ENCODE data around the gene ZBTB11.
"Not testable (repeated sequence)": the region's sequence is repeated elsewhere in the genome, so short reads cannot be mapped to it uniquely, and the experiment has no call there.

The ZBTB11 gene

DNA sequence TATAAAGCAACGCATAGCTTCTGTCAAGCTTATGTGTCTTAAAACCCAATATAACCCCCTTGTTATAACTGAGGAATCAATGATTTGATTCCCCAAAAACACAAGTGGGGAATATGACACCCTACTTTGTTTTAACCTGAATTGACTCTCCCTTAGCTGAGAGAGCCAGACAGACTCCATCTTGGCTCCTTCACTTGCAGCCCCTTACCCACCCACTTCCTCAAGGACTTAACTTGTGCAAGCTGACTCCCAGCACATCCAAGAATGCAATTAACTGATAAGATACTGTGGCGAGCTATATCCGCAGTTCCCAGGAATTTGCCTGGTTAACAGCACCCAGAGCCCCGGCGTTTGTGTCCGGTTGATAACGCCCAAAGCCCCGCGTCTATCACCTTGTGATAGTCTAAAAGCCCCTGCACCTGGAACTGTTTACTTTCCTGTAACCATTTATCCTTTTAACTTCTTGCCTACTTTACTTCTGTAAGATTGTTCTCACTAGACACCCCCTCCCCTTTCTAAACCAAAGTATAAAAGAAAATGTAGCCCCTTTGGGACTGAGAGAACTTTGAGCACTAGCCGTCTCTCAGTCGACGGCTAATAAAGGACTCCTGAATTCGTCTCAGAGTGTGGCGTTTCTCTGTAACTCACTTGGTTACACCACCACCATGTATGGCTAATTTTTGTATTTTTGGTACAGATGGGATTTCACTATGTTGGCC lies 35.4 kb downstream of the ZBTB11 start:
- DNase-seq, result not testable (repeated sequence)

DNA sequence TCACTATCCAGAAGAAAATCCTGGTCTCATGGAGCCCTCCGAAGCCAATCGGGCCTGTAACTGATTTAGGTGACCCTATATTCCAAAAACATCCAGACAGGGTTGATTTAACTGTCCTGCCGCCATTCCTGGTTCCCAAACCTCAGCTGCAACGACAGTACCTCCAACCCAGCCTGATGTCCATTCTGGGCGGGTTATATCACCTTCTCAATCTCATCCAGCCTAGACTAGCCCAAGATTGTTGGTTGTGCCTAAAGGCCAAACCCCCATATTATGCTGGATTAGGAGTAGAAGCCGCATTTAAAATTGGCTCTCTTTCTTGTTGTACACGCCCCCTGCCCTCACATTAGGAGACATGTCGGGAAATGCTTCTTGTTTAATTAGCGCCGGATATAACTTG lies 36.7 kb downstream of the ZBTB11 start:
- no peak for DNase-seq

- no peak for DNase-seq
Observed at GRCh38 chr3:101639280-101639963, 37.5 kb downstream of the ZBTB11 start.

DNA sequence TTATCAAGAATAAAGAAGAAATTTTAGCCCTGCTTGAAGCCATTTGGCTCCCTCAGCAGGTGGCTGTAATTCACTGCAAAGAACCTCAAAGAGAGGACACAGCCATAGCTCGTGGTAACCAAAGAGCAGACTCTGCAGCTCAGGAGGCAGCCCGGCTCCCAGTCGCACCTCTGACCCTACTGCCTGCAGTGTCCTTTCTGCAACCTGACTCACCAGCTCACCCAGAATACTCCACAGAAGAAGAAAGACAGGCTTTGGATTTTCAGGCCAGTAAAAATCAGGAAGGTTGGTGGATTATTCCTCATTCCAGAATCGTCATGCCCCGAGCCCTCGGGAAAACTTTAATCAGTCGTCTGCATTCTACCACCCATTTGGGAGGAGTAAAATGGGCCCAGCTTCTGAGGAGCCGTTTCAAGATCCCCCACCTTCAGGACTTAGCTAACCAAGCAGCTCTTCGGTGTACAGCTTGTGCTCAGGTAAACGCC lies 38.6 kb downstream of the ZBTB11 start:
- DNase-seq, result no peak

DNA sequence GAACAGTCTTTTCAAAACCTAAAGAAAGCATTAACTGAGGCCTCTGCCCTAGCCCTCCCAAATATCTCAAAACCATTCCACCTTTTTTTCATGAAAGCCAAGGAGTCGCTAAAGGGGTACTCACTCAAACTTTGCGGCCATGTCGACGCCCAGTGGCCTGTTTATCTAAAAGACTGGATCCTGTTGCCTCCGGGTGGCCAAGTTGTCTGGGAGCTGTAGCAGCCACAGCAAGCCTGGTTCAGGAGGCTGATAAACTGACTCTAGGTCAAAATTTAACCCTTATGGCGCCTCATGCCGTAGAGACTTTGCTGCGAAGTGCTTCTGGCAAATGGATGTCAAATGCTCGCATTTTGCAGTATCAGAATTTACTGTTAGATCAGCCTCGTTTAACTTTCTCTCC lies 39.5 kb downstream of the ZBTB11 start:
- DNase-seq, result no peak

DNA sequence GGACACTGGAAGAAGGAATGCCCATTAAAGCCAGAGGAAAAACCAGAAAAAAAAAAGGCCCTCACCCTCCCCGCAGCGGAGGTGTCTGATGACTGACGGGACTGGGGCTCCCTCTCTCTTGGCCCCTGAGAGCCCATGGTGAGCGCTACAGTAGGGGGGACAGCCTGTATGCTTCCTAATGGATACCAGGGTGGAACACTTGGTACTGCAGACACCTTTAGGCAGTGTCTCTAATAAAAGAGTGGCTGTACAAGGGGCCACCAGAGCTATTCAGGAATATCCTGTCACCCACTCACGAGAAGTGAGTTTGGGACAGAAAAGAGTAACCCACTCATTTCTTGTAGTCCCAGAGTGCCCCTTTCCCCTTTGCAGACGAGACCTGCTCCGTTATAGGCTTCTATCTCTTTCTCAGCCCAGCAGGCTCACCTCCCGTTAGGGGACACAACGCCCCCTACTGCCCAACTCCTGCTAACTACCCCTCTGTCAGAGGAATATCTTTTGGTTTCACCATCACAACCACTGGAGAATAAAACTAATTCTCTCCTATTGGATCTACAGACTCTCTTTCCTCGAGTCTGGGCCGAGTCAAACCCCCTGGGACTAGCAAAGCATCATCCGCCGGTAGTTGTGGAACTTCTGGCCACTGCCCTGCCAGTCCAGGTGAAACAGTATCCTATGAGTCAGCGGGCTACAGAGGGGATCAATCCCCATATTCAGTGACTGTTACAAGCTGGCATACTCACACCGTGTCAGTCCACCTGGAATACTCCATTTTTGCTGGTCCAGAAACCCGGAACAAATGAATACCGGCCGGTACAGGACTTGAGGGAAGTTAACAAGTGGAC lies 40.8 kb downstream of the ZBTB11 start:
- peak; percentile 54 for DNase-seq

- DNase-seq, result no peak
Observed at GRCh38 chr3:101635345-101635744, 41.6 kb downstream of the ZBTB11 start.

DNA sequence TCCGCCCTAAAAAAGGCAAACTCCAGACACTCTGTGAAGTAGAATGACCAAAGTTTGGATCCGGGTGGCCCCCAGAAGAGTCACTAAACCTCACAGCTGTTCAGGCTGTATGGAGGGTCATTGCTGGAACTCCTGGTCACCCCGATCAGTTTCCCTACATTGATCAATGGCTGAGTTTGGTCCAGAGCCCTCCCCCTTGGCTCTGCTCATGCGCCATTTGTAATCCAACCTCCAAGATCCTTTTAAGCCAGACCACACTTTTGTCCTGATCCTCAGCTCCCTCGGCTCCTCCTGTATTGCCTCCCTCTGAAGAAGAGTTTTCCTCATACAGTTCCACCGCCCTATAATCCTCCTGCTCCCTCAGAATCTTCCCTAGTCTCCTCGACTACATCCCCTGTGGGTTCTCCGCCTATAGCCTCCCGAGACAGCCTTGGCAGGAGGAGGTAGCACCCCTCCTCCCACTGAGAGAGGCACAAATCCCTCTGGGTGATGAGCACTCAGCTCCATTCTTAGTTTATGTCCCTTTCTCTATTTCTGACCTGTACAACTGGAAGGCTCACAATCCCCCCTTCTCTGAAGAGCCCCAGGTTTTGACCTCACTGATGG lies 42.2 kb downstream of the ZBTB11 start:
- no peak for DNase-seq

GRCh38 chr3:101633186-101633585 lies 43.7 kb downstream of the ZBTB11 start:
- no peak for DNase-seq

DNA sequence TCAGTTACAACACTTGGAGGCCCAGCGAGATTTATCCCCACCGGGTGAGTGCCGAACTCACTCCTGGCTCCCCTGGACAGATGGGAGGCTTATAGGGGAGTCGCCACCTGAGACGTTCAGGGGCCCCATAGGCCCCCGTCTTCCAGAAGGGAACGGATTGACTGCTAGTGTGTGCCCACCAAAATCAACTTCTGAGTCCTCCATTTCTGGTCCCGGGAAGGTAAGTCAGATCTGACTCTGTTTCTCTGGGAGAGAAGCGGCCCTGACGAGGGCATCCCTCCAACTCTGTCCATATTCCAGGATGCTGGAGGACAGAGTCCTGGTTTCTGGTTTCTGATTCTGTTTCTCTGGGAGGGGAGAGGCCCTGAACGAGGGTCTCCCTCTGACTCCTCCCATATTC lies 44.3 kb downstream of the ZBTB11 start:
- DNase-seq, result no peak

- not testable (repeated sequence) for DNase-seq
Observed at GRCh38 chr3:101631959-101632358, 45.0 kb downstream of the ZBTB11 start.

DNA sequence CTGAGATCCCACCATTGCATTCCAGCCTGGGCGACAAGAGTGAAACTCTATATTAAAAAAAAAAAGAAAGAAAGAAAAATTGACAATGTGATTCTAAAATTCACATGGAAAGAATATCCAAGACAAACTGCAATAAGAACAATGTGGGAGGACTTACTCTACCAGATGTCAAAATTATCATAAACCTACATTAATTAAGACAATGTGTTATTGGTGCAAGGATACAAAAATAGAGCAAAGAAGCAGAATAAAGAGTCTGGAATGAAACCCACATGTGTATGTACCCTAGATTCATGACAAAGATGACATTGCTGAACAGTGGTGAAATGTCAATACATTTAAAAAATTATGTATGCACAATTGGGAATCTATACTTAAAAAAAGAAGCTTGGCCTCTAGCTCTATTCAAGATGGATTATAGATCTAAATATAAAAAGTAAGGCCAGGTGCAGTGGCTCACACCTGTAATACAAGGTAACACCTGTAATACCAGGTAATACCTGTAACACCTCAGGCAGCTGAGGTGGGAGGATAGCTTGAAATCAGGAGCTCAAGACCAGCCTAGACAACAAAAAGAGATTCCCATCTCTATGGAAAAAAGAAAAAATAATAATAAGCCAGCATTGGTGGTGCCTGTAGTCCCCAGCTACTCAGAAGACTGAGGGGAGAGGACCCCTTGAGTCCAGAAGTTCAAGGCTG lies 45.7 kb downstream of the ZBTB11 start:
- no peak for DNase-seq

DNA sequence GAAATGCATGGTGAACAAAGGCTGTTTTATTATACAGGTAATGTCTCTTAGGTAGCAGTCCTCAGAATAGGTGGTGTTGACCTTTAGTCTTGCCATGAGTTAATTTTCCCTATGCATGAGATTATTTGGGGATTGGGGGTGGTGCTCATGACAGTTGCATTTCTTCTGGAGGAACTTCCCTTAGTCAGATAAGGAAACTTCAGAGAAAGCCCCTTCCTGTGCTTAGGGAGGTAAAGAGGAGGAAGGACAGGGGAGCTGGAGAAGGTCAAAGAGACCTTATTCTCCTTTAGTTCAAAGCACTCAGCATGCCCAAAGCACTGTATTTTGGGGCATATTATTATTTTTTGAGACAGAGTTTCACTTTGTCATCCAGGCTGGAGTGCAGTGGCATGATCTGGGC lies 47.7 kb downstream of the ZBTB11 start:
- DNase-seq, result no peak

DNA sequence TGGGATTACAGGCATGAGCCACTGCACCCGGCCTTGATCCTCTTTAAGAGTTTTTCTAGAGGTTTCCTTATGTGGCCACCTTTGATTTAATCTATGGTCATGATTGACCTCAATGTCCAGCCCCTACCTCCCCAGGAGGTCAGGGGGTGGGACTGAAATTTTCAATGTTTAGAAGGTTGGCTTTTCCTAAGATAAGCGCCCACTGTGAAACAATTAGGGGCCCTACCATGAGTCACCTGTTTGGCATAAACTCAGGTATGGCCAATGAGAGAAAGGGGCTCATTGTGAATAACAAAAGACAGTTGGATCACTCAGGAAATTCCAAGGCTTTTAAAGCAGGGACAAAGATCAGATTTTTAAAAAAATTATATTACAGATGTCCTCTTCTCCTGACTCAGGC lies 51.1 kb downstream of the ZBTB11 start:
- DNase-seq, result no peak

DNA sequence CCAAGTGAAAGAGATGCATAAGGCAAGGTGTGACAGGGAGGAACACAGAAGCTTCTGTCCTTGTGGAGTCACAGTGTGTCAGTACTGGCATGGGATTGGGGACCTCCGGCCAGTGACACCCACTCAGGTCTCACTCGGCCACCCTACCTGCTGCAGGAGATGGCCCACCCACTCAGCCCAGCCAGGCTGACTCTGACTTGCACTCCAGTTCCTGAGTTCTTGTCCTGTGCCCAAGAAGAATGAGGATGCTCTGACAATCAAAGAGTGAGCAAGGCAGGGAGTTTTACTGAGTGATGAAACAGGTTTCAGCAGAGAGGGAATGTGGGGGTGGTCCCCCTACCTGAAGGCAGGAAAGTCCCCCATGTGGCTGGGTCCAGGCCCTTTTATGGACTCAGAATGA lies 52.1 kb downstream of the ZBTB11 start:
- DNase-seq, result no peak

- no peak for DNase-seq
Observed at GRCh38 chr3:101623656-101624055, 53.3 kb downstream of the ZBTB11 start.

DNA sequence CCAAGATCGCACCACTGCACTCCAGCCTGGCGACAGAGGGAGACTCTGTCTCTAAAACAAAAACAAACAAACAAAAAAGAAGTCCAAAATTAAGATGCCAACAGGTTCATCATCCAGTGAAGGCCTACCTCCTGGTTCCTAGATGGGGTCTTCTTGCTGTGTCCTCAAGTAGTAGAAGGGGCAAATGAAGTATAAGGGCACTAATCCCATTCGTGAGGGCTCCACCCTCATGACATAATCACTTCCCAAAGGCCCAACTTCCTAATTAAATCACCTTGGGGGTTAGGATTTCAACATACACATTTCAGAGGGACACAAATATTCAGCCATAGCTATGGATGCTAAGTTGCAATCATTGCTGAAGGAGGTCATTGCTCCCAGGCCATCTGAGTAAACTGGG lies 57.2 kb downstream of the ZBTB11 start:
- DNase-seq, result no peak

GRCh38 chr3:101618726-101619125 lies 58.2 kb downstream of the ZBTB11 start:
- no peak for DNase-seq

GRCh38 chr3:101617478-101617877 lies 59.5 kb downstream of the ZBTB11 start:
- no peak for DNase-seq

DNA sequence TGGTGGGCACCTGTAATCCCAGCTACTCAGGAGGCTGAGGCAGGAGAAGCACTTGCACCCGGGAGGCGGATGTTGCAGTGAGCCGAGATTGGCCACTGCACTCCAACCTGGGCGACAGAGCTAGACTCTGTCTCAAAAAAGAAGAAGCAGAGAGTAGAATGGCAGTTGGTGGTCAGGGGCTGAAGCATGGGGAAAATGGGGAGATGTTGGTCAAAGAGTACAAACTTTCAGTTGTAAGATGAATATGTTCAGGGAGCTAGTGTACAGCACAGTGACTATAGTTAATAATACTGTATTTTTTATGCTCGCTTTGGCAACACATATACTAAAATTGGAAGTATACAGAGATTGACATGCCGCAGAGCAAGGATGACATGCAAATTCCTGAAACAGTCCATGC lies 61.4 kb downstream of the ZBTB11 start:
- DNase-seq, result no peak

DNA sequence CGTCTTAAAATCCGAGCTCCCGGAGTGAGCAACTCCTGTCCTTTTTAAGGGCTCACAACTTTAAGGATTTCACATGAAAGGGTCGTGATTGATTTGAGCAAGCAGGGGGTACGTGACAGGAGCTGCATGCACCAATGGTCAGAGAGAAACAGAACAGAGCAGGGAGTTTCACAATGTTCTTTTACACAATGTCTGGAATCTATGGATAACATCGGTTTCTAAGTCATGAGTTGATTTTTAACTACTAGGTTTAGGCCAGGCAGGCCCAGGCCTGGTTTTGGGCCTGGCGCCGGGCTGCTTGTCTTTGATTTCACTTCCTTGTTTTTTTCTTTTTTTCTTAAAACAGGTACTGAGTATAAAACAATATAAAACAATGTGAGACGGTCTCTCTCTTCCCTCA lies 63.9 kb downstream of the ZBTB11 start:
- not testable (repeated sequence) for DNase-seq

- no peak for DNase-seq
Observed at GRCh38 chr3:101611023-101611422, 65.9 kb downstream of the ZBTB11 start.

GRCh38 chr3:101605398-101605797 lies 71.5 kb downstream of the ZBTB11 start:
- DNase-seq, result not testable (repeated sequence)
